H9 (cell line): Measurements from ENCODE around the gene TFAM. TPM values are rescaled to one million over a fixed set of nuclear protein-coding genes. Genes with fewer than 3 reads are reported as not detected.

Source experiments
- DNase-seq: peaks from one replicate; pipeline ENCODE4 v3.0.0-alpha.2; 2017
- H2AFZ ChIP-seq: one replicate; pipeline ENCODE4 v1.6.1; 2013; ENCODE audit warnings: mild to moderate bottlenecking, low read length, control low read depth, moderate library complexity
- H2AK5ac ChIP-seq: 2 replicates; pipeline ENCODE4 v1.6.1; 2013; ENCODE audit warnings: low read length, control low read depth, mixed read lengths; ENCODE audit not compliant: insufficient read length
- H2BK120ac ChIP-seq: one replicate; pipeline ENCODE4 v1.6.1; 2013; ENCODE audit warnings: low read depth, mild to moderate bottlenecking, low read length, control low read depth, inconsistent platforms; ENCODE audit not compliant: poor library complexity, severe bottlenecking
- H2BK12ac ChIP-seq: 2 replicates; pipeline ENCODE4 v1.6.1; 2013; ENCODE audit warnings: low read length, control low read depth, mixed read lengths, low read depth; ENCODE audit not compliant: insufficient read length
- H2BK15ac ChIP-seq: 2 replicates; pipeline ENCODE4 v1.6.1; 2013; ENCODE audit warnings: low read depth, low read length, control low read depth
- H2BK20ac ChIP-seq: one replicate; pipeline ENCODE4 v1.6.1; 2013; ENCODE audit warnings: low read depth, mild to moderate bottlenecking, low read length, control low read depth, inconsistent platforms; ENCODE audit not compliant: poor library complexity, severe bottlenecking
- H2BK5ac ChIP-seq: 2 replicates; pipeline ENCODE4 v1.6.1; 2013; ENCODE audit warnings: low read length, control low read depth, mixed read lengths; ENCODE audit not compliant: insufficient read length
- H3K14ac ChIP-seq: 2 replicates; pipeline ENCODE4 v1.6.1; 2013; ENCODE audit warnings: low read length, control low read depth; ENCODE audit not compliant: insufficient read depth
- H3K18ac ChIP-seq: 2 replicates; pipeline ENCODE4 v1.6.1; 2013; ENCODE audit warnings: low read depth, mild to moderate bottlenecking, mixed read lengths, low read length, control low read depth; ENCODE audit not compliant: insufficient read length
- H3K23ac ChIP-seq: 2 replicates; pipeline ENCODE4 v1.6.1; 2013; ENCODE audit warnings: low read length, control low read depth, mixed read lengths, low read depth; ENCODE audit not compliant: insufficient read length
- H3K23me2 ChIP-seq: 2 replicates; pipeline ENCODE4 v1.6.1; 2013; ENCODE audit warnings: low read depth, mild to moderate bottlenecking, mixed read lengths, low read length, control low read depth; ENCODE audit not compliant: insufficient read length, poor library complexity, severe bottlenecking
- H3K27ac ChIP-seq: 2 replicates; pipeline ENCODE4 v1.5.1; 2013; ENCODE audit warnings: low read length, control low read depth, mixed read lengths, low read depth; ENCODE audit not compliant: insufficient read length
- H3K27me3 ChIP-seq: 2 replicates; pipeline ENCODE4 v1.6.1; 2013; ENCODE audit warnings: low read length, control low read depth, inconsistent platforms; ENCODE audit not compliant: insufficient read depth
- H3K4ac ChIP-seq: 2 replicates; pipeline ENCODE4 v1.6.1; 2013; ENCODE audit warnings: low read depth, mild to moderate bottlenecking, control low read depth, inconsistent platforms, low read length, moderate library complexity
- H3K4me1 ChIP-seq: 2 replicates; pipeline ENCODE4 v1.6.1; 2013; ENCODE audit warnings: low read length, control low read depth, inconsistent platforms; ENCODE audit not compliant: insufficient read depth
- H3K4me2 ChIP-seq: 2 replicates; pipeline ENCODE4 v1.6.1; 2013; ENCODE audit warnings: low read length, control low read depth, mixed read lengths; ENCODE audit not compliant: insufficient read length, insufficient read depth
- H3K56ac ChIP-seq: 2 replicates; pipeline ENCODE4 v1.6.1; 2013; ENCODE audit warnings: low read depth, mild to moderate bottlenecking, mixed read lengths, low read length, control low read depth; ENCODE audit not compliant: insufficient read length
- H3K79me1 ChIP-seq: 2 replicates; pipeline ENCODE4 v1.6.1; 2013; ENCODE audit warnings: low read depth, mild to moderate bottlenecking, moderate library complexity, low read length, control low read depth, inconsistent platforms; ENCODE audit not compliant: insufficient read depth, poor library complexity, severe bottlenecking
- H3K79me2 ChIP-seq: 2 replicates; pipeline ENCODE4 v1.6.1; 2013; ENCODE audit warnings: low read length, control low read depth, inconsistent platforms; ENCODE audit not compliant: insufficient read depth
- H3K9ac ChIP-seq: 2 replicates; pipeline ENCODE4 v1.6.1; 2013; ENCODE audit warnings: low read length, control low read depth, mixed read lengths; ENCODE audit not compliant: insufficient read length; ENCODE audit errors: extremely low read depth
- H3K9me3 ChIP-seq: one replicate; pipeline ENCODE4 v1.6.1; 2013; ENCODE audit warnings: low read depth, low read length, inconsistent platforms; ENCODE audit not compliant: control insufficient read depth
- H3T11ph ChIP-seq: one replicate; pipeline ENCODE4 v1.6.1; 2013; ENCODE audit warnings: mild to moderate bottlenecking, low read length, control low read depth, inconsistent platforms
- H4K20me1 ChIP-seq: one replicate; pipeline ENCODE4 v1.6.1; 2013; ENCODE audit not compliant: control insufficient read depth, insufficient read length, insufficient read depth
- H4K5ac ChIP-seq: 2 replicates; pipeline ENCODE4 v1.6.1; 2013; ENCODE audit warnings: low read depth, mild to moderate bottlenecking, mixed read lengths, low read length, control low read depth; ENCODE audit not compliant: insufficient read length
- H4K8ac ChIP-seq: replicated peaks from 2 replicates; pipeline ENCODE4 v1.6.1; 2013; ENCODE audit warnings: low read length, control low read depth, mixed read lengths, low read depth; ENCODE audit not compliant: insufficient read length
- H4K91ac ChIP-seq: 2 replicates; pipeline ENCODE4 v1.6.1; 2013; ENCODE audit warnings: low read depth, mild to moderate bottlenecking, moderate library complexity, mixed read lengths, low read length, control low read depth; ENCODE audit not compliant: insufficient read length
- H3K27ac Mint-ChIP-seq, 3 experiments: 2 replicates in 2 of 3; 3 replicates in 1 of 3; pipeline ENCODE4 v1.8.0; 2020 to 2021; ENCODE audit warnings: mixed read lengths in 3 of 3, mild to moderate bottlenecking in 1 of 3, moderate library complexity in 1 of 3
- H3K27me3 Mint-ChIP-seq: 2 replicates; pipeline ENCODE4 v1.8.0; 2021; ENCODE audit warnings: low read depth, mild to moderate bottlenecking, moderate library complexity, mixed read lengths
- H3K36me3 Mint-ChIP-seq, 3 experiments: 2 replicates in 2 of 3; 3 replicates in 1 of 3; pipeline ENCODE4 v1.8.0; 2020 to 2021; ENCODE audit warnings: low read depth in 3 of 3, mixed read lengths in 3 of 3; ENCODE audit not compliant: insufficient read depth in 1 of 3
- H3K4me1 Mint-ChIP-seq, 2 experiments: 2 replicates each; pipeline ENCODE4 v1.8.0; 2020; ENCODE audit warnings: mixed read lengths in 2 of 2
- H3K4me3 Mint-ChIP-seq, 2 experiments: 2 replicates in 1 of 2; 3 replicates in 1 of 2; pipeline ENCODE4 v1.8.0; 2020 to 2021; ENCODE audit warnings: mild to moderate bottlenecking in 2 of 2, mixed read lengths in 2 of 2, moderate library complexity in 1 of 2
- H3K9me3 Mint-ChIP-seq, 2 experiments: 2 replicates in 1 of 2; 3 replicates in 1 of 2; pipeline ENCODE4 v1.8.0; 2020; ENCODE audit warnings: mild to moderate bottlenecking in 2 of 2, mixed read lengths in 2 of 2, moderate library complexity in 1 of 2
- WGBS: extraction: QIAGEN DNeasy Blood & Tissue Kit; methylation state at CpG from one replicate; pipeline ENCODE4 v1.1.7; 2013; ENCODE audit warnings: missing lambda C conversion rate, low lambda C conversion rate, mixed read lengths; ENCODE audit not compliant: insufficient read length; ENCODE audit errors: extremely low coverage; 5-methylcytosine and 5-hydroxymethylcytosine counted together
- total RNA-seq: library from RNA; stranded (reverse); gene quantifications from 2 replicates; pipeline ENCODE4 v1.2.1, GENCODE V29; 2021
- TF ChIP-seq, protein P1 (sequence below): fragments of 200-600 bp; sonication (generic); conservative IDR thresholded peaks from 3 replicates; pipeline ENCODE4 v1.8.0; 2021; ENCODE audit warnings: antibody characterized with exemption, mild to moderate bottlenecking

Gene TFAM
- total RNA-seq, 1 experiment from 2014 or later = 144 TPM

- Histone ChIP-seq H2BK120ac (no peak overlapping the region), H2BK5ac (no peak overlapping the region), H4K8ac (no peak overlapping the region), H3K56ac (no peak overlapping the region), H2BK15ac (no peak overlapping the region), H3K18ac (no peak overlapping the region), H3K9me3 (no peaks in the 10 kb centered on the region), H2AK5ac (no peak overlapping the region), H4K5ac (no peak overlapping the region), H3T11ph (no peak overlapping the region), H4K91ac (no peak overlapping the region), H3K14ac (no peak overlapping the region), H3K4me2 (no peak overlapping the region), H3K4ac (no peak overlapping the region), H3K4me1 (peaks cover 5% of the 10 kb centered on the region; the same call in 1 of the 2 replicates), H3K9ac (no peak overlapping the region), H3K23me2 (no peaks in the 10 kb centered on the region), H2AFZ (no peak overlapping the region), H2BK20ac (no peak overlapping the region), H4K20me1 (no peaks in the 10 kb centered on the region), H3K27ac (no peak overlapping the region), H2BK12ac (no peak overlapping the region), H3K27me3 (no peaks in the 10 kb centered on the region), H3K79me1 (no peaks in the 10 kb centered on the region), H3K79me2 (no peaks in the 10 kb centered on the region), H3K23ac (no peak overlapping the region)
- no peak for DNase-seq
- TF ChIP-seq, protein P1, sequence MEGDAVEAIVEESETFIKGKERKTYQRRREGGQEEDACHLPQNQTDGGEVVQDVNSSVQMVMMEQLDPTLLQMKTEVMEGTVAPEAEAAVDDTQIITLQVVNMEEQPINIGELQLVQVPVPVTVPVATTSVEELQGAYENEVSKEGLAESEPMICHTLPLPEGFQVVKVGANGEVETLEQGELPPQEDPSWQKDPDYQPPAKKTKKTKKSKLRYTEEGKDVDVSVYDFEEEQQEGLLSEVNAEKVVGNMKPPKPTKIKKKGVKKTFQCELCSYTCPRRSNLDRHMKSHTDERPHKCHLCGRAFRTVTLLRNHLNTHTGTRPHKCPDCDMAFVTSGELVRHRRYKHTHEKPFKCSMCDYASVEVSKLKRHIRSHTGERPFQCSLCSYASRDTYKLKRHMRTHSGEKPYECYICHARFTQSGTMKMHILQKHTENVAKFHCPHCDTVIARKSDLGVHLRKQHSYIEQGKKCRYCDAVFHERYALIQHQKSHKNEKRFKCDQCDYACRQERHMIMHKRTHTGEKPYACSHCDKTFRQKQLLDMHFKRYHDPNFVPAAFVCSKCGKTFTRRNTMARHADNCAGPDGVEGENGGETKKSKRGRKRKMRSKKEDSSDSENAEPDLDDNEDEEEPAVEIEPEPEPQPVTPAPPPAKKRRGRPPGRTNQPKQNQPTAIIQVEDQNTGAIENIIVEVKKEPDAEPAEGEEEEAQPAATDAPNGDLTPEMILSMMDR = no peak
- no CpG with 5 or more reads among the region's 5 CpGs for WGBS
- 0 out of 5 replicates have a peak, but pooled peaks cover 0 to 2% of the 10 kb centered on the region in 2 experiments for H3K9me3 Mint-ChIP-seq
- H3K36me3 Mint-ChIP-seq = no peaks in the 10 kb centered on the region
- no peak overlapping the region for H3K27ac Mint-ChIP-seq
- no peaks in the 10 kb centered on the region for H3K27me3 Mint-ChIP-seq
- no peak overlapping the region for H3K4me3 Mint-ChIP-seq
- H3K4me1 Mint-ChIP-seq = peaks cover 12 to 13% of the 10 kb centered on the region in 2 experiments
Measured at GRCh38 chr10:58433571-58433970, 48.4 kb downstream of the TFAM start.
